ENCODE results near the gene FERMT2.

Gene FERMT2

DNA sequence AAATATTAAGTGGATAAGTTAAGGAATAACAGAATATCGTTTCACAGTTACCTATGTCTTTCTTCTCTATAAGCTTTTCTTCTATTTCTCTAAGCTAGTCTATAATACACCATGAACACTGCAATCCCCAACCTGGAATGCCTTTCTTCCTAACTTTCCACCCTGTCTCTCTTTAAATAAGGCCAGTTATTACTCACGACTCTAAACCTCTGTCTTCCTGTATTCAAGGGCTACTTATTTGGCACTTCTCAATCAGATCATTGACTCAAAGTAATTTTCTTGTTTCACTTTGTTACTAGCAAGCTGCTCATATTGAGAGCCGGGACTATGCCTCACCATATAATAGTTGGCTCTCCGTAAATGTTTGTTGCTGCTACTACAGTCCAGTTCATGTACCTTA lies 13.5 kb downstream of the FERMT2 start:
- TF ChIP-seq, protein P1, sequence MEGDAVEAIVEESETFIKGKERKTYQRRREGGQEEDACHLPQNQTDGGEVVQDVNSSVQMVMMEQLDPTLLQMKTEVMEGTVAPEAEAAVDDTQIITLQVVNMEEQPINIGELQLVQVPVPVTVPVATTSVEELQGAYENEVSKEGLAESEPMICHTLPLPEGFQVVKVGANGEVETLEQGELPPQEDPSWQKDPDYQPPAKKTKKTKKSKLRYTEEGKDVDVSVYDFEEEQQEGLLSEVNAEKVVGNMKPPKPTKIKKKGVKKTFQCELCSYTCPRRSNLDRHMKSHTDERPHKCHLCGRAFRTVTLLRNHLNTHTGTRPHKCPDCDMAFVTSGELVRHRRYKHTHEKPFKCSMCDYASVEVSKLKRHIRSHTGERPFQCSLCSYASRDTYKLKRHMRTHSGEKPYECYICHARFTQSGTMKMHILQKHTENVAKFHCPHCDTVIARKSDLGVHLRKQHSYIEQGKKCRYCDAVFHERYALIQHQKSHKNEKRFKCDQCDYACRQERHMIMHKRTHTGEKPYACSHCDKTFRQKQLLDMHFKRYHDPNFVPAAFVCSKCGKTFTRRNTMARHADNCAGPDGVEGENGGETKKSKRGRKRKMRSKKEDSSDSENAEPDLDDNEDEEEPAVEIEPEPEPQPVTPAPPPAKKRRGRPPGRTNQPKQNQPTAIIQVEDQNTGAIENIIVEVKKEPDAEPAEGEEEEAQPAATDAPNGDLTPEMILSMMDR (conservative IDR thresholded peaks at IDR 0.05; ENCODE audit: low read length), result no peak
- TF ChIP-seq EZH2phosphoT487 (IDR thresholded peaks at IDR 0.05; ENCODE audit: borderline replicate concordance), result no peak
- no peaks in the 10 kb centered on the region for H3K9me3 ChIP-seq (ENCODE audit: insufficient read depth, low read depth, low read length)
- no peaks in the 10 kb centered on the region for H3K27me3 ChIP-seq (ENCODE audit: insufficient read depth, low read length, poor library complexity, severe bottlenecking)

DNA sequence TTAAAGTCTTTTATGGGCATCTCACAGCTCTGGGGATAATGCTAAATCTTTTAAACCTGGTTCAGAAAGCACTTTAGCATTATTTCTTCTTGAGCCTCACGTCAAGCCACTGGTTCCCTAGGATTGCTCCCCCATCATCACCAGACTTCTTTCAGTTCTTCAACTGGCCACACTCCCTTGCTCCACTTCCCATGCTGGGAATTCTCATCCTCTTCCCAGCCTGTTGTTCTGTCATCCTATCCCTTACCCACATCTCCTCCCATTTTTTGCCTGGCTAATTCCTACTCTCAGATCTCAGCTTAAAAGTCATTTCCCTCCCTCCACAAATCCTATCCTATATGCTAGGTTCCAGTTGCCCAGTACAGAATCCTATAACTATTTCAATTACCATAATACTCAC lies 14.4 kb downstream of the FERMT2 start:
- no peak overlapping the region for H3K4me2 ChIP-seq (ENCODE audit: low read depth, low read length, poor library complexity, severe bottlenecking)
- no peak overlapping the region for H3K9ac ChIP-seq (ENCODE audit: low read depth, low read length, poor library complexity, severe bottlenecking)
- H3K36me3 ChIP-seq (ENCODE audit: insufficient read depth, low read length), result no peaks in the 10 kb centered on the region
- H3F3A ChIP-seq (ENCODE audit: low read depth), result no peaks in the 10 kb centered on the region
- H4K20me1 ChIP-seq (ENCODE audit: insufficient read depth, low read length, poor library complexity, severe bottlenecking), result no peaks in the 10 kb centered on the region
- no peak overlapping the region for H3K4me3 ChIP-seq (ENCODE audit: low read length, poor library complexity, severe bottlenecking)
- TF ChIP-seq EZH2phosphoT487 (IDR thresholded peaks at IDR 0.05; ENCODE audit: borderline replicate concordance), result no peak
- TF ChIP-seq, protein P1 (conservative IDR thresholded peaks at IDR 0.05; ENCODE audit: low read length), result no peak
- H3K79me2 ChIP-seq (ENCODE audit: insufficient read depth, low read length), result no peaks in the 10 kb centered on the region
- no peaks in the 10 kb centered on the region for H3K27me3 ChIP-seq (ENCODE audit: insufficient read depth, low read length, poor library complexity, severe bottlenecking)
- no peaks in the 10 kb centered on the region for H3K9me2 ChIP-seq (replicated peaks; ENCODE audit: low read depth, low read length)
- H3K9me3 ChIP-seq (ENCODE audit: insufficient read depth, low read depth, low read length), result no peaks in the 10 kb centered on the region
- no peak overlapping the region for H2AFZ ChIP-seq (ENCODE audit: low read length)
- peaks cover 5% of the 10 kb centered on the region for H3K4me1 ChIP-seq (ENCODE audit: insufficient read depth, low read length, poor library complexity, severe bottlenecking)

More for the DNA sequence above, 13.5 kb downstream of the FERMT2 start:
- Histone ChIP-seq H3K4me3 (ENCODE audit: low read length, poor library complexity, severe bottlenecking) (no peak overlapping the region), H3K9me2 (replicated peaks; ENCODE audit: low read depth, low read length) (no peaks in the 10 kb centered on the region), H3K79me2 (ENCODE audit: insufficient read depth, low read length) (no peaks in the 10 kb centered on the region), H2AFZ (ENCODE audit: low read length) (no peak overlapping the region), H4K20me1 (ENCODE audit: insufficient read depth, low read length, poor library complexity, severe bottlenecking) (no peaks in the 10 kb centered on the region), H3K4me2 (ENCODE audit: low read depth, low read length, poor library complexity, severe bottlenecking) (no peak overlapping the region), H3K4me1 (ENCODE audit: insufficient read depth, low read length, poor library complexity, severe bottlenecking) (peaks cover 5% of the 10 kb centered on the region), H3K9ac (ENCODE audit: low read depth, low read length, poor library complexity, severe bottlenecking) (no peak overlapping the region), H3K36me3 (ENCODE audit: insufficient read depth, low read length) (no peaks in the 10 kb centered on the region), H3F3A (ENCODE audit: low read depth) (no peaks in the 10 kb centered on the region)

DNA sequence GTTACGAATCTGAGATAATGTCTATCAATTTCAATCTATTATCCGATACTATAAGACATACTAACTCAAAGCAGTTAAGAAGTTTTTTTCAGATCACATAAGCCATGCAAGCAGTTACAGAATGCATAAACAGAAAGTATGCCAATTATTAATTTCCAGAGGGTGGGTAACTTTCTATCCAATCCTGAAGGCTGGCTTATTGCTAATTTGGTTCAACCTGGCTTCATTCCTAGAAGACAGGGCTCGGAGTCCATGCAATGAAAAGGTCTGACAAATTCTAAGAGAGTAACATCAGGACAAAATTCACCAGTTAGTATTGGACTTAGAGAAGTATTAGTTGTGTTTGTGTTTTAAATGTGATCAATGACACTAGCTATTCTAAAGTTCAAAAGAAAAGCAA lies 15.0 kb downstream of the FERMT2 start:
- no peak overlapping the region for H3K9ac ChIP-seq (ENCODE audit: low read depth, low read length, poor library complexity, severe bottlenecking)
- no peak overlapping the region for H3K4me3 ChIP-seq (ENCODE audit: low read length, poor library complexity, severe bottlenecking)
- no peaks in the 10 kb centered on the region for H3K79me2 ChIP-seq (ENCODE audit: insufficient read depth, low read length)
- H3K4me2 ChIP-seq (ENCODE audit: low read depth, low read length, poor library complexity, severe bottlenecking), result no peak overlapping the region
- H3K4me1 ChIP-seq (ENCODE audit: insufficient read depth, low read length, poor library complexity, severe bottlenecking), result peaks cover 5% of the 10 kb centered on the region
- H3F3A ChIP-seq (ENCODE audit: low read depth), result no peaks in the 10 kb centered on the region
- no peaks in the 10 kb centered on the region for H3K36me3 ChIP-seq (ENCODE audit: insufficient read depth, low read length)
- H3K9me2 ChIP-seq (replicated peaks; ENCODE audit: low read depth, low read length), result no peaks in the 10 kb centered on the region
- H4K20me1 ChIP-seq (ENCODE audit: insufficient read depth, low read length, poor library complexity, severe bottlenecking), result no peaks in the 10 kb centered on the region
- no peak for TF ChIP-seq EZH2phosphoT487 (IDR thresholded peaks at IDR 0.05; ENCODE audit: borderline replicate concordance)
- TF ChIP-seq, protein P1 (conservative IDR thresholded peaks at IDR 0.05; ENCODE audit: low read length), result no peak
- no peak overlapping the region for H2AFZ ChIP-seq (ENCODE audit: low read length)
- no peaks in the 10 kb centered on the region for H3K9me3 ChIP-seq (ENCODE audit: insufficient read depth, low read depth, low read length)
- no peaks in the 10 kb centered on the region for H3K27me3 ChIP-seq (ENCODE audit: insufficient read depth, low read length, poor library complexity, severe bottlenecking)
